ENCODE measurements around the gene GNAO1.

The GNAO1 gene

GRCh38 chr16:56353054-56353921 is 162.0 kb downstream of the GNAO1 start:
- Mint-ChIP-seq H3K4me3 (no peak overlapping the region), H3K9me3 (no peaks in the 10 kb centered on the region), H3K4me1 (peaks cover 24% of the 10 kb centered on the region), H3K36me3 (ENCODE audit: low read depth) (no peaks in the 10 kb centered on the region), H3K27me3 (ENCODE audit: low read depth) (no peaks in the 10 kb centered on the region), H3K27ac (no peak overlapping the region)
- TF ChIP-seq CTCF (IDR thresholded peaks at IDR 0.05; ENCODE audit: unreplicated experiment in 3 of 3) = no peak

GRCh38 chr16:56354016-56354415 is 162.7 kb downstream of the GNAO1 start:
- H3K9me3 Mint-ChIP-seq = no peaks in the 10 kb centered on the region
- no peak overlapping the region for H3K4me3 Mint-ChIP-seq
- no peak for TF ChIP-seq CTCF (IDR thresholded peaks at IDR 0.05; ENCODE audit: unreplicated experiment in 3 of 3)
- H3K27me3 Mint-ChIP-seq (ENCODE audit: low read depth) = no peaks in the 10 kb centered on the region
- no peaks in the 10 kb centered on the region for H3K36me3 Mint-ChIP-seq (ENCODE audit: low read depth)
- H3K27ac Mint-ChIP-seq = no peak overlapping the region
- H3K4me1 Mint-ChIP-seq = peaks cover 31% of the 10 kb centered on the region

- Mint-ChIP-seq H3K9me3 (no peaks in the 10 kb centered on the region), H3K4me3 (no peak overlapping the region), H3K36me3 (ENCODE audit: low read depth) (no peaks in the 10 kb centered on the region), H3K27ac (peak overlapping the region in 1 of 3 experiments; percentile 11), H3K4me1 (peaks cover 34% of the 10 kb centered on the region), H3K27me3 (ENCODE audit: low read depth) (no peaks in the 10 kb centered on the region)
- TF ChIP-seq CTCF (IDR thresholded peaks at IDR 0.05; ENCODE audit: unreplicated experiment in 3 of 3) = no peak
Observed at GRCh38 chr16:56354746-56355145, 163.5 kb downstream of the GNAO1 start.

- no peak overlapping the region for H3K27ac Mint-ChIP-seq
- H3K4me1 Mint-ChIP-seq = peaks cover 37% of the 10 kb centered on the region
- H3K4me3 Mint-ChIP-seq = no peak overlapping the region
- H3K27me3 Mint-ChIP-seq (ENCODE audit: low read depth) = no peaks in the 10 kb centered on the region
- H3K36me3 Mint-ChIP-seq (ENCODE audit: low read depth) = peaks cover under 1% of the 10 kb centered on the region
- H3K9me3 Mint-ChIP-seq = no peaks in the 10 kb centered on the region
- TF ChIP-seq CTCF (IDR thresholded peaks at IDR 0.05; ENCODE audit: unreplicated experiment in 3 of 3) = no peak
Observed at GRCh38 chr16:56355221-56355620, 163.9 kb downstream of the GNAO1 start.

GRCh38 chr16:56355786-56356275 is 164.5 kb downstream of the GNAO1 start:
- TF ChIP-seq CTCF (IDR thresholded peaks at IDR 0.05; ENCODE audit: unreplicated experiment in 3 of 3) = no peak
- Mint-ChIP-seq H3K27ac (peak overlapping the region; percentile 89 to 98 (median 97)), H3K27me3 (ENCODE audit: low read depth) (no peaks in the 10 kb centered on the region), H3K36me3 (ENCODE audit: low read depth) (peaks cover 5% of the 10 kb centered on the region), H3K4me3 (peak overlapping the region; percentile 41 to 83 (median 74)), H3K4me1 (peaks cover 37% of the 10 kb centered on the region), H3K9me3 (no peaks in the 10 kb centered on the region)
